Astrocyte (in vitro differentiated cells and primary cell): ENCODE measurements around the gene PMP22. TPM values are rescaled to one million over a fixed set of nuclear protein-coding genes. Genes with fewer than 3 reads are reported as not detected.
A peak's percentile ranks its signal among the peaks of the same experiment; 100 is the strongest.

Experiments
- DNase-seq: peaks from one replicate; pipeline ENCODE4 v3.0.0-alpha.2; 2010; ENCODE audit warnings: low read depth
- FAIRE-seq: peaks from 2 replicates; lab custom pipeline; 2011; peaks lifted over from hg19 to GRCh38; lab: Jason Lieb, UNC
- H2AFZ ChIP-seq: 2 replicates; pipeline ENCODE4 v1.6.0; 2012; ENCODE audit warnings: low read depth, low read length, inconsistent platforms
- H3K27ac ChIP-seq: 2 replicates; pipeline ENCODE4 v1.5.1; 2011; ENCODE audit warnings: low read depth, low read length, inconsistent platforms
- H3K27me3 ChIP-seq: 2 replicates; pipeline ENCODE4 v1.6.0; 2011; ENCODE audit warnings: low read length, inconsistent platforms; ENCODE audit not compliant: insufficient read depth
- H3K36me3 ChIP-seq: 2 replicates; pipeline ENCODE4 v1.5.1; 2011; ENCODE audit warnings: low read length, inconsistent platforms; ENCODE audit not compliant: insufficient read depth
- H3K4me1 ChIP-seq: 2 replicates; pipeline ENCODE4 v1.5.1; 2011; ENCODE audit warnings: low read length, inconsistent platforms; ENCODE audit not compliant: insufficient read depth
- H3K4me2 ChIP-seq: 2 replicates; pipeline ENCODE4 v1.6.0; 2012; ENCODE audit warnings: low read length, inconsistent platforms
- H3K4me3 ChIP-seq: 2 replicates; pipeline ENCODE4 v1.5.1; 2011; ENCODE audit warnings: low read depth, mild to moderate bottlenecking, low read length, inconsistent platforms; ENCODE audit not compliant: insufficient read depth
- H3K79me2 ChIP-seq: 2 replicates; pipeline ENCODE4 v1.6.0; 2012; ENCODE audit warnings: mild to moderate bottlenecking, low read length, inconsistent platforms; ENCODE audit not compliant: insufficient read depth
- H3K9ac ChIP-seq: 2 replicates; pipeline ENCODE4 v1.6.0; 2012; ENCODE audit warnings: mild to moderate bottlenecking, low read length, inconsistent platforms
- H3K9me3 ChIP-seq: 2 replicates; pipeline ENCODE4 v1.5.1; 2012; ENCODE audit warnings: low read depth, mild to moderate bottlenecking, low read length, inconsistent platforms; ENCODE audit not compliant: insufficient read depth
- H4K20me1 ChIP-seq: 2 replicates; pipeline ENCODE4 v1.6.0; 2012; ENCODE audit warnings: low read length, inconsistent platforms; ENCODE audit not compliant: insufficient read depth
- H3K27ac Mint-ChIP-seq: one replicate; pipeline ENCODE4 v1.8.0; 2021; ENCODE audit warnings: mild to moderate bottlenecking, mixed read lengths; ENCODE audit not compliant: unreplicated experiment
- H3K27me3 Mint-ChIP-seq: one replicate; pipeline ENCODE4 v1.8.0; 2021; ENCODE audit warnings: low read depth, mixed read lengths; ENCODE audit not compliant: unreplicated experiment
- H3K36me3 Mint-ChIP-seq: one replicate; pipeline ENCODE4 v1.8.0; 2021; ENCODE audit warnings: low read depth, mixed read lengths; ENCODE audit not compliant: unreplicated experiment
- H3K4me1 Mint-ChIP-seq: one replicate; pipeline ENCODE4 v1.8.0; 2021; ENCODE audit warnings: low read depth, mixed read lengths; ENCODE audit not compliant: unreplicated experiment
- H3K4me3 Mint-ChIP-seq: one replicate; pipeline ENCODE4 v1.8.0; 2021; ENCODE audit warnings: mild to moderate bottlenecking, moderate library complexity, mixed read lengths; ENCODE audit not compliant: unreplicated experiment
- H3K9me3 Mint-ChIP-seq: one replicate; pipeline ENCODE4 v1.8.0; 2021; ENCODE audit warnings: mild to moderate bottlenecking, mixed read lengths; ENCODE audit not compliant: unreplicated experiment
- EZH2 ChIP-seq: IDR thresholded peaks from 2 replicates; pipeline ENCODE4 v1.6.1; 2012; ENCODE audit warnings: mild to moderate bottlenecking, low read length, inconsistent platforms; ENCODE audit not compliant: insufficient read depth
- total RNA-seq: library from RNA; stranded (reverse); gene quantifications from 2 replicates; pipeline ENCODE4 v1.2.1, GENCODE V29; 2021
- TF ChIP-seq, protein P1 (sequence below): IDR thresholded peaks from 2 replicates; pipeline ENCODE4 v1.5.1; 2011; ENCODE audit warnings: low read depth, mild to moderate bottlenecking, inconsistent platforms, low read length, moderate library complexity; ENCODE audit not compliant: insufficient read depth

The PMP22 gene
- total RNA-seq, 1 donor from 2014 or later, result 41.7 TPM

DNA sequence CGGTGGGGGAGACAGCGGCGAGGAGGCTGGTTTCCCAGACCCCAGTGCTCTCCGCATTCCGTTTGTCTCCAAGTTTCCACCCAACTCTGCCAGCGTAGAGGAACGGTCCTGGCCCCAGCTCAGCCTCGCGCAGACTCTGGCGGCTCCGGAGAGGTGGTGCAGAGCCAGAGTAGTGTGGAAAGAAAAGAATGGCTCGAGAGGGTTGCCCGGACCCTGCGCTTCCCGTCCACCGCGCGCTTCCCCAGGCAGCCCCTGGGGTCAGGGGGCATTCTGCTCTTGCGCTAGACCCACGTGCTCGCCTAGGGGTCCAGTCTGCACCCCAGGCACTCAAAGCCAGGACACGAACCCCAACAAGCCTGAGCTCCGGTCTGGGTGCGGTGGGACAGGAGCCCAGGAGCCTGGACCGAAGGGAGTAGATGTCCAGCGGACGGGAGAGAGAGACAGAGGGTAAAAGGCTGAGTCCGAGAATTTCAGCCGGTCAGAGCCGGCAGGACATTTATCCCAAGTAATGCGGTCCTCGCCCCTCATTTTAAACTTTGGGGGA, 3.8 kb downstream of the PMP22 start:
- peaks cover 10% of the 10 kb centered on the region for H3K4me1 Mint-ChIP-seq
- peaks cover 5% of the 10 kb centered on the region for H3K36me3 Mint-ChIP-seq
- Histone ChIP-seq H2AFZ (peak overlapping the region; percentile 90), H3K4me2 (peak overlapping the region; percentile 97), H3K36me3 (no peaks in the 10 kb centered on the region), H3K4me3 (peak overlapping the region; percentile 77), H3K27ac (peak overlapping the region; percentile 56), H3K9me3 (no peaks in the 10 kb centered on the region), H3K4me1 (peaks cover 36% of the 10 kb centered on the region), H3K27me3 (peaks cover 16% of the 10 kb centered on the region), H4K20me1 (peaks cover 13% of the 10 kb centered on the region), H3K9ac (peak overlapping the region; percentile 85), H3K79me2 (peaks cover 18% of the 10 kb centered on the region)
- peak overlapping the region; percentile 95 for H3K4me3 Mint-ChIP-seq
- peaks cover 14% of the 10 kb centered on the region for H3K27me3 Mint-ChIP-seq
- no peak for TF ChIP-seq EZH2
- TF ChIP-seq, protein P1, sequence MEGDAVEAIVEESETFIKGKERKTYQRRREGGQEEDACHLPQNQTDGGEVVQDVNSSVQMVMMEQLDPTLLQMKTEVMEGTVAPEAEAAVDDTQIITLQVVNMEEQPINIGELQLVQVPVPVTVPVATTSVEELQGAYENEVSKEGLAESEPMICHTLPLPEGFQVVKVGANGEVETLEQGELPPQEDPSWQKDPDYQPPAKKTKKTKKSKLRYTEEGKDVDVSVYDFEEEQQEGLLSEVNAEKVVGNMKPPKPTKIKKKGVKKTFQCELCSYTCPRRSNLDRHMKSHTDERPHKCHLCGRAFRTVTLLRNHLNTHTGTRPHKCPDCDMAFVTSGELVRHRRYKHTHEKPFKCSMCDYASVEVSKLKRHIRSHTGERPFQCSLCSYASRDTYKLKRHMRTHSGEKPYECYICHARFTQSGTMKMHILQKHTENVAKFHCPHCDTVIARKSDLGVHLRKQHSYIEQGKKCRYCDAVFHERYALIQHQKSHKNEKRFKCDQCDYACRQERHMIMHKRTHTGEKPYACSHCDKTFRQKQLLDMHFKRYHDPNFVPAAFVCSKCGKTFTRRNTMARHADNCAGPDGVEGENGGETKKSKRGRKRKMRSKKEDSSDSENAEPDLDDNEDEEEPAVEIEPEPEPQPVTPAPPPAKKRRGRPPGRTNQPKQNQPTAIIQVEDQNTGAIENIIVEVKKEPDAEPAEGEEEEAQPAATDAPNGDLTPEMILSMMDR, result no peak
- DNase-seq, result peak; percentile 42
- FAIRE-seq, result no peak
- H3K9me3 Mint-ChIP-seq, result no peaks in the 10 kb centered on the region
- H3K27ac Mint-ChIP-seq, result peak overlapping the region; percentile 26

DNA sequence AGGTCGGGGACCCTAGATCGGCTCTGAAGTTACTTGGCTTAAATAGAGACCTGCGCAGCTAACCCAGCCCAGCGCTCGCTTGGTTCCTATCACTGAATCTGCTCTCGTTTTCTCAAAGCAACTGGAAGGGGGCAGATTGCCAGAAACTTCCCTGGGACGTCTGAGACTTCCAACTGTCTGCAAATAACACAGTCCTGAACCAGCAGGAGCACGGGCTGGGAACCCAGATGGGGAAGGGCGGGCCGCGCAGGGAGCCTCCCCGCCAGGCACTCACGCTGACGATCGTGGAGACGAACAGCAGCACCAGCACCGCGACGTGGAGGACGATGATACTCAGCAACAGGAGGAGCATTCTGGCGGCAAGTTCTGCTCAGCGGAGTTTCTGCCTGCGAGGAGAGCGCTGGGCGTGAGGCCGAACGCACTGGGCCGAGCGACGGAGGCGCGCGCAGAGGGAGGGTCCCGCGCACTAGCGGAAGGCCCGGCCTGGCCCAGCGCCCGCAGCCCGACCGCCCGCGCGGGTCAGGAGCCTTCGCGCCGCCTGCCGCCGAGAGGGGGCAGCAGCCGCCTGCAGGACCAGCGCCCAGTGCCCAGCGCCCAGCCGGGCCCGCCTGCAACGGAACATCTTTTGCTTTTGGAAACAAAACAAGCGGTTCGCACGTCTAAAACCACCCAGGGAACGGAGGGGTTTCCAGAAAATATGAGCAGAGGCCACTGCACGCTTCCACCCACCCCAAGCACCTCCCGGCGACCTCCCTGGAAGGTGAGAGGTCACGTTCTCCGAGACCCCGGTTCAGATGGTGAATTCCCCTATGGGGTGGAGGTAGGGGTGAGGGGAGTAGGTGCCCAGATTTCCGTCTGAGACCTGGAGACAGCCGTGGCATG, 4.5 kb downstream of the PMP22 start:
- H3K27me3 ChIP-seq, result peaks cover 12% of the 10 kb centered on the region
- H3K4me1 ChIP-seq, result peaks cover 41% of the 10 kb centered on the region
- H3K27ac Mint-ChIP-seq, result peak overlapping the region; percentile 50
- peaks cover 17% of the 10 kb centered on the region for H3K4me1 Mint-ChIP-seq
- peaks cover 8% of the 10 kb centered on the region for H3K36me3 Mint-ChIP-seq
- no peak for TF ChIP-seq EZH2
- TF ChIP-seq, protein P1, result peak; percentile 52
- peaks cover 21% of the 10 kb centered on the region for H3K79me2 ChIP-seq
- FAIRE-seq, result no peak
- no peaks in the 10 kb centered on the region for H3K9me3 Mint-ChIP-seq
- peak overlapping the region; percentile 97 for H3K4me2 ChIP-seq
- peak overlapping the region; percentile 95 for H3K4me3 Mint-ChIP-seq
- H4K20me1 ChIP-seq, result peaks cover 19% of the 10 kb centered on the region
- peak overlapping the region; percentile 82 for H3K27ac ChIP-seq
- peaks cover 9% of the 10 kb centered on the region for H3K27me3 Mint-ChIP-seq
- H3K9ac ChIP-seq, result peak overlapping the region; percentile 85
- H2AFZ ChIP-seq, result peak overlapping the region; percentile 98
- H3K4me3 ChIP-seq, result peak overlapping the region; percentile 77
- DNase-seq, result peak; percentile 83
- H3K36me3 ChIP-seq, result no peaks in the 10 kb centered on the region
- no peaks in the 10 kb centered on the region for H3K9me3 ChIP-seq
